Common myeloid progenitor, CD34-positive (primary cell): ENCODE results near the gene VANGL2.

ENCODE experiments used
- CTCF ChIA-PET: fragments of 350-600 bp; sonication (Branson Sonifier 250); formaldehyde crosslinking; loops from one replicate; lab custom pipeline; 2021; ENCODE audit warnings: antibody characterized with exemption; lab: Charles Lee
- POLR2A ChIA-PET: fragments of 350-600 bp; sonication (Branson Sonifier 250); formaldehyde crosslinking; loops from one replicate; lab custom pipeline; 2021; ENCODE audit warnings: antibody characterized with exemption; lab: Charles Lee
- DNase-seq, 3 donors: peaks; one replicate each; pipeline versions ENCODE4 v3.0.0 to v3.0.0-alpha.2; 2013
- H3K27ac ChIP-seq, 2 experiments: 1 replicate in 1 of 2; 2 replicates in 1 of 2; pipeline ENCODE4 v1.7.0; 2013; ENCODE audit warnings: inconsistent platforms in 2 of 2, low read length in 2 of 2, mild to moderate bottlenecking in 2 of 2, low read depth in 1 of 2, moderate library complexity in 1 of 2; ENCODE audit not compliant: severe bottlenecking in 2 of 2, insufficient read depth in 1 of 2, poor library complexity in 1 of 2
- H3K27me3 ChIP-seq, 5 experiments: replicated peaks in 2 of 5; 1 replicate in 3 of 5; 2 replicates in 2 of 5; pipeline versions ENCODE4 v1.6.1 to v1.7.0; 2013; ENCODE audit warnings: low read length in 4 of 5, mild to moderate bottlenecking in 2 of 5, moderate library complexity in 2 of 5, inconsistent platforms in 1 of 5; ENCODE audit not compliant: insufficient read depth in 5 of 5, control insufficient read depth in 4 of 5
- H3K36me3 ChIP-seq, 4 experiments: 1 replicate in 2 of 4; 2 replicates in 2 of 4; pipeline versions ENCODE4 v1.6.1 to v1.7.0; 2013; ENCODE audit warnings: low read length in 3 of 4, control low read depth in 1 of 4, mild to moderate bottlenecking in 1 of 4; ENCODE audit not compliant: control insufficient read depth in 4 of 4, insufficient read depth in 4 of 4
- H3K4me1 ChIP-seq, 4 experiments: 1 replicate in 3 of 4; 2 replicates in 1 of 4; pipeline versions ENCODE4 v1.6.1 to v1.7.1; 2013; ENCODE audit warnings: low read length in 3 of 4, mild to moderate bottlenecking in 3 of 4, control low read depth in 1 of 4, inconsistent platforms in 1 of 4, moderate library complexity in 1 of 4; ENCODE audit not compliant: control insufficient read depth in 4 of 4, insufficient read depth in 4 of 4; ENCODE audit errors: control extremely low read depth in 1 of 4
- H3K4me3 ChIP-seq, 7 experiments: 1 replicate in 4 of 7; 2 replicates in 3 of 7; pipeline versions ENCODE4 v1.5.1 to v1.7.0; 2013; ENCODE audit warnings: mild to moderate bottlenecking in 7 of 7, low read length in 6 of 7, moderate library complexity in 6 of 7, inconsistent platforms in 2 of 7, low read depth in 2 of 7, control low read depth in 1 of 7; ENCODE audit not compliant: insufficient read depth in 4 of 7, control insufficient read depth in 1 of 7; ENCODE audit errors: extremely low read depth in 1 of 7
- H3K9me3 ChIP-seq, 5 experiments: 1 replicate in 4 of 5; 2 replicates in 1 of 5; pipeline versions ENCODE4 v1.6.1 to v1.7.1; 2013; ENCODE audit warnings: low read length in 4 of 5, mild to moderate bottlenecking in 2 of 5, inconsistent platforms in 1 of 5, low read depth in 1 of 5, moderate library complexity in 1 of 5; ENCODE audit not compliant: control insufficient read depth in 4 of 5, insufficient read depth in 2 of 5; ENCODE audit errors: control extremely low read depth in 1 of 5
- WGBS: methylation state at CpG from one replicate; pipeline ENCODE4 v1.1.5; 2013; ENCODE audit not compliant: insufficient coverage; 5-methylcytosine and 5-hydroxymethylcytosine counted together

The VANGL2 gene

GRCh38 chr1:160451859-160452232, 51.5 kb downstream of the VANGL2 start:
- WGBS, result 80% methylated on average over 1 of the region's 1 CpG
- Histone ChIP-seq H3K27ac (no peak overlapping the region), H3K4me1 (peaks cover under 1 to 8% (median 6%) of the 10 kb centered on the region in 4 experiments), H3K27me3 (no peaks in the 10 kb centered on the region), H3K4me3 (no peak overlapping the region), H3K36me3 (no peaks in the 10 kb centered on the region), H3K9me3 (no peaks in the 10 kb centered on the region)
- ChIA-PET CTCF (interaction anchor here (1.2 to 1.3 kb wide), 2 partner anchors 93 to 167 kb away, joined by 3 to 4 read pairs; no protein-coding TSS in a partner anchor), POLR2A (no interaction called here)
- DNase-seq, result no peak

GRCh38 chr1:160453443-160453842, 53.1 kb downstream of the VANGL2 start:
- Histone ChIP-seq H3K36me3 (no peaks in the 10 kb centered on the region), H3K9me3 (no peaks in the 10 kb centered on the region), H3K4me3 (no peak overlapping the region), H3K27me3 (no peaks in the 10 kb centered on the region), H3K27ac (no peak overlapping the region), H3K4me1 (peaks cover 0 to 1% (median 0%) of the 10 kb centered on the region in 4 experiments)
- POLR2A ChIA-PET, result no interaction called here
- CTCF ChIA-PET, result no interaction called here
- DNase-seq, result no peak
- WGBS, result 96% methylated on average over 7 of the region's 7 CpGs

GRCh38 chr1:160454371-160455152, 54.2 kb downstream of the VANGL2 start:
- 100% methylated on average over 4 of the region's 6 CpGs for WGBS
- no peak for DNase-seq

GRCh38 chr1:160455153-160455517, 54.8 kb downstream of the VANGL2 start:
- Histone ChIP-seq H3K27me3 (no peaks in the 10 kb centered on the region), H3K4me3 (no peak overlapping the region), H3K36me3 (no peaks in the 10 kb centered on the region), H3K27ac (no peak overlapping the region), H3K9me3 (no peaks in the 10 kb centered on the region), H3K4me1 (peaks cover 0 to 1% (median 0%) of the 10 kb centered on the region in 4 experiments)
- ChIA-PET POLR2A (no interaction called here), CTCF (interaction anchor here (1.2 kb wide), 1 partner anchor 15 kb away, joined by 3 read pairs; no protein-coding TSS in a partner anchor)
- no peak for DNase-seq
- no CpG with 5 or more reads among the region's 1 CpG for WGBS

More at GRCh38 chr1:160454371-160455152, 54.2 kb downstream of the VANGL2 start:
- POLR2A ChIA-PET, result no interaction called here
- Histone ChIP-seq H3K27me3 (no peaks in the 10 kb centered on the region), H3K27ac (no peak overlapping the region), H3K36me3 (no peaks in the 10 kb centered on the region), H3K4me1 (peaks cover 0 to 1% (median 0%) of the 10 kb centered on the region in 4 experiments), H3K4me3 (no peak overlapping the region), H3K9me3 (no peaks in the 10 kb centered on the region)
- CTCF ChIA-PET, result interaction anchor here (1.2 kb wide), 1 partner anchor 15 kb away, joined by 3 read pairs; no protein-coding TSS in a partner anchor

GRCh38 chr1:160459056-160459455, 58.7 kb downstream of the VANGL2 start:
- CTCF ChIA-PET, result interaction anchor here (1.2 kb wide), 1 partner anchor 31 kb away, joined by 3 read pairs; no protein-coding TSS in a partner anchor
- Histone ChIP-seq H3K4me3 (no peak overlapping the region), H3K4me1 (peaks cover 0 to 12% (median 6%) of the 10 kb centered on the region in 4 experiments), H3K36me3 (no peaks in the 10 kb centered on the region), H3K27ac (no peak overlapping the region), H3K9me3 (no peaks in the 10 kb centered on the region), H3K27me3 (no peaks in the 10 kb centered on the region)
- POLR2A ChIA-PET, result no interaction called here
- no peak for DNase-seq
- 100% methylated on average over 1 of the region's 2 CpGs for WGBS

- ChIA-PET POLR2A (no interaction called here), CTCF (interaction anchor here (1.2 kb wide), 1 partner anchor 31 kb away, joined by 3 read pairs; no protein-coding TSS in a partner anchor)
- Histone ChIP-seq H3K36me3 (no peaks in the 10 kb centered on the region), H3K4me3 (no peak overlapping the region), H3K9me3 (no peaks in the 10 kb centered on the region), H3K27ac (no peak overlapping the region), H3K27me3 (no peaks in the 10 kb centered on the region), H3K4me1 (peaks cover 0 to 12% (median 6%) of the 10 kb centered on the region in 4 experiments)
- WGBS, result 100% methylated on average over 1 of the region's 2 CpGs
- no peak for DNase-seq
These were observed 59.3 kb downstream of the VANGL2 start for GRCh38 chr1:160459687-160460086.

- no peaks in the 10 kb centered on the region for H3K27me3 ChIP-seq
- H3K4me3 ChIP-seq, result peak overlapping the region in 1 of 7 experiments; percentile 3
- ChIA-PET CTCF (no interaction called here), POLR2A (no interaction called here)
- 72% methylated on average over 5 of the region's 5 CpGs for WGBS
- no peaks in the 10 kb centered on the region for H3K36me3 ChIP-seq
- H3K27ac ChIP-seq, result no peak overlapping the region
- peaks cover 0 to 11% (median 6%) of the 10 kb centered on the region in 4 experiments for H3K4me1 ChIP-seq
- DNase-seq, result no peak
- no peaks in the 10 kb centered on the region for H3K9me3 ChIP-seq
These were observed 59.9 kb downstream of the VANGL2 start for GRCh38 chr1:160460214-160460642.
